Activated CD4-positive, CD25-positive, alpha-beta regulatory T cell (primary cell): Measurements from ENCODE around the gene PRICKLE2.

Experiments used
- DNase-seq, 4 experiments: peaks; one replicate each; lab custom pipeline; 2025; lab: John Stamatoyannopoulos, UW

PRICKLE2 gene

GRCh38 chr3:64247991-64248646 lies 22.9 kb upstream of the PRICKLE2 start:
- DNase-seq = no peak

- no peak for DNase-seq
Observed at GRCh38 chr3:64244011-64244942, 19.0 kb upstream of the PRICKLE2 start.

GRCh38 chr3:64242435-64242834 lies 17.2 kb upstream of the PRICKLE2 start:
- no peak for DNase-seq

GRCh38 chr3:64240959-64241358 lies 15.7 kb upstream of the PRICKLE2 start:
- no peak for DNase-seq

GRCh38 chr3:64240396-64240795 lies 15.1 kb upstream of the PRICKLE2 start:
- DNase-seq = no peak

- no peak for DNase-seq
Observed at GRCh38 chr3:64239841-64240240, 14.6 kb upstream of the PRICKLE2 start.

- no peak for DNase-seq
Observed at GRCh38 chr3:64238971-64239667, 13.9 kb upstream of the PRICKLE2 start.

GRCh38 chr3:64237083-64237482 lies 11.8 kb upstream of the PRICKLE2 start:
- DNase-seq = no peak

- DNase-seq = no peak
Observed at GRCh38 chr3:64235605-64236004, 10.3 kb upstream of the PRICKLE2 start.

- no peak for DNase-seq
Observed at GRCh38 chr3:64234571-64234970, 9.3 kb upstream of the PRICKLE2 start.

- no peak for DNase-seq
Observed at GRCh38 chr3:64232821-64233220, 7.6 kb upstream of the PRICKLE2 start.

GRCh38 chr3:64229903-64230302 lies 4.6 kb upstream of the PRICKLE2 start:
- no peak for DNase-seq

GRCh38 chr3:64228110-64228509 lies 2.8 kb upstream of the PRICKLE2 start:
- DNase-seq = no peak

- no peak for DNase-seq
Observed at GRCh38 chr3:64226730-64227129, 1.5 kb upstream of the PRICKLE2 start.

- DNase-seq = no peak
Observed at GRCh38 chr3:64225695-64226499, 631 bp upstream of the PRICKLE2 start.

GRCh38 chr3:64223791-64224745 lies 1.2 kb downstream of the PRICKLE2 start:
- DNase-seq = no peak

- no peak for DNase-seq
Observed at GRCh38 chr3:64222501-64223111, 2.7 kb downstream of the PRICKLE2 start.

- no peak for DNase-seq
Observed at GRCh38 chr3:64221571-64222257, 3.6 kb downstream of the PRICKLE2 start.

- no peak for DNase-seq
Observed at GRCh38 chr3:64220161-64220914, 4.9 kb downstream of the PRICKLE2 start.
